ENCODE measurements around the gene DPP10.

GRCh38 chr2:115874427-115874826 is 1432.0 kb downstream of the DPP10 start:
- TF ChIP-seq POLR2A (IDR thresholded peaks at IDR 0.05) (no peak), CTCF (IDR thresholded peaks at IDR 0.05) (no peak), POLR2AphosphoS5 (IDR thresholded peaks at IDR 0.05) (no peak), EP300 (IDR thresholded peaks at IDR 0.05) (no peak)

All from sigmoid colon (tissue), 4 donors.